H9 (cell line): Measurements from ENCODE around the gene DGUOK. TPM values are rescaled to one million over a fixed set of nuclear protein-coding genes. Genes with fewer than 3 reads are reported as not detected.

ENCODE experiments used
- DNase-seq: peaks from one replicate; pipeline ENCODE4 v3.0.0-alpha.2; 2017
- H2AFZ ChIP-seq: one replicate; pipeline ENCODE4 v1.6.1; 2013; ENCODE audit warnings: mild to moderate bottlenecking, low read length, control low read depth, moderate library complexity
- H2AK5ac ChIP-seq: 2 replicates; pipeline ENCODE4 v1.6.1; 2013; ENCODE audit warnings: low read length, control low read depth, mixed read lengths; ENCODE audit not compliant: insufficient read length
- H2BK120ac ChIP-seq: one replicate; pipeline ENCODE4 v1.6.1; 2013; ENCODE audit warnings: low read depth, mild to moderate bottlenecking, low read length, control low read depth, inconsistent platforms; ENCODE audit not compliant: poor library complexity, severe bottlenecking
- H2BK12ac ChIP-seq: 2 replicates; pipeline ENCODE4 v1.6.1; 2013; ENCODE audit warnings: low read length, control low read depth, mixed read lengths, low read depth; ENCODE audit not compliant: insufficient read length
- H2BK15ac ChIP-seq: 2 replicates; pipeline ENCODE4 v1.6.1; 2013; ENCODE audit warnings: low read depth, low read length, control low read depth
- H2BK20ac ChIP-seq: one replicate; pipeline ENCODE4 v1.6.1; 2013; ENCODE audit warnings: low read depth, mild to moderate bottlenecking, low read length, control low read depth, inconsistent platforms; ENCODE audit not compliant: poor library complexity, severe bottlenecking
- H2BK5ac ChIP-seq: 2 replicates; pipeline ENCODE4 v1.6.1; 2013; ENCODE audit warnings: low read length, control low read depth, mixed read lengths; ENCODE audit not compliant: insufficient read length
- H3K14ac ChIP-seq: 2 replicates; pipeline ENCODE4 v1.6.1; 2013; ENCODE audit warnings: low read length, control low read depth; ENCODE audit not compliant: insufficient read depth
- H3K18ac ChIP-seq: 2 replicates; pipeline ENCODE4 v1.6.1; 2013; ENCODE audit warnings: low read depth, mild to moderate bottlenecking, mixed read lengths, low read length, control low read depth; ENCODE audit not compliant: insufficient read length
- H3K23ac ChIP-seq: 2 replicates; pipeline ENCODE4 v1.6.1; 2013; ENCODE audit warnings: low read length, control low read depth, mixed read lengths, low read depth; ENCODE audit not compliant: insufficient read length
- H3K23me2 ChIP-seq: 2 replicates; pipeline ENCODE4 v1.6.1; 2013; ENCODE audit warnings: low read depth, mild to moderate bottlenecking, mixed read lengths, low read length, control low read depth; ENCODE audit not compliant: insufficient read length, poor library complexity, severe bottlenecking
- H3K27ac ChIP-seq: 2 replicates; pipeline ENCODE4 v1.5.1; 2013; ENCODE audit warnings: low read length, control low read depth, mixed read lengths, low read depth; ENCODE audit not compliant: insufficient read length
- H3K27me3 ChIP-seq: 2 replicates; pipeline ENCODE4 v1.6.1; 2013; ENCODE audit warnings: low read length, control low read depth, inconsistent platforms; ENCODE audit not compliant: insufficient read depth
- H3K4ac ChIP-seq: 2 replicates; pipeline ENCODE4 v1.6.1; 2013; ENCODE audit warnings: low read depth, mild to moderate bottlenecking, control low read depth, inconsistent platforms, low read length, moderate library complexity
- H3K4me1 ChIP-seq: 2 replicates; pipeline ENCODE4 v1.6.1; 2013; ENCODE audit warnings: low read length, control low read depth, inconsistent platforms; ENCODE audit not compliant: insufficient read depth
- H3K4me2 ChIP-seq: 2 replicates; pipeline ENCODE4 v1.6.1; 2013; ENCODE audit warnings: low read length, control low read depth, mixed read lengths; ENCODE audit not compliant: insufficient read length, insufficient read depth
- H3K56ac ChIP-seq: 2 replicates; pipeline ENCODE4 v1.6.1; 2013; ENCODE audit warnings: low read depth, mild to moderate bottlenecking, mixed read lengths, low read length, control low read depth; ENCODE audit not compliant: insufficient read length
- H3K79me1 ChIP-seq: 2 replicates; pipeline ENCODE4 v1.6.1; 2013; ENCODE audit warnings: low read depth, mild to moderate bottlenecking, moderate library complexity, low read length, control low read depth, inconsistent platforms; ENCODE audit not compliant: insufficient read depth, poor library complexity, severe bottlenecking
- H3K79me2 ChIP-seq: 2 replicates; pipeline ENCODE4 v1.6.1; 2013; ENCODE audit warnings: low read length, control low read depth, inconsistent platforms; ENCODE audit not compliant: insufficient read depth
- H3K9ac ChIP-seq: 2 replicates; pipeline ENCODE4 v1.6.1; 2013; ENCODE audit warnings: low read length, control low read depth, mixed read lengths; ENCODE audit not compliant: insufficient read length; ENCODE audit errors: extremely low read depth
- H3K9me3 ChIP-seq: one replicate; pipeline ENCODE4 v1.6.1; 2013; ENCODE audit warnings: low read depth, low read length, inconsistent platforms; ENCODE audit not compliant: control insufficient read depth
- H3T11ph ChIP-seq: one replicate; pipeline ENCODE4 v1.6.1; 2013; ENCODE audit warnings: mild to moderate bottlenecking, low read length, control low read depth, inconsistent platforms
- H4K20me1 ChIP-seq: one replicate; pipeline ENCODE4 v1.6.1; 2013; ENCODE audit not compliant: control insufficient read depth, insufficient read length, insufficient read depth
- H4K5ac ChIP-seq: 2 replicates; pipeline ENCODE4 v1.6.1; 2013; ENCODE audit warnings: low read depth, mild to moderate bottlenecking, mixed read lengths, low read length, control low read depth; ENCODE audit not compliant: insufficient read length
- H4K8ac ChIP-seq: replicated peaks from 2 replicates; pipeline ENCODE4 v1.6.1; 2013; ENCODE audit warnings: low read length, control low read depth, mixed read lengths, low read depth; ENCODE audit not compliant: insufficient read length
- H4K91ac ChIP-seq: 2 replicates; pipeline ENCODE4 v1.6.1; 2013; ENCODE audit warnings: low read depth, mild to moderate bottlenecking, moderate library complexity, mixed read lengths, low read length, control low read depth; ENCODE audit not compliant: insufficient read length
- H3K27ac Mint-ChIP-seq, 3 experiments: 2 replicates in 2 of 3; 3 replicates in 1 of 3; pipeline ENCODE4 v1.8.0; 2020 to 2021; ENCODE audit warnings: mixed read lengths in 3 of 3, mild to moderate bottlenecking in 1 of 3, moderate library complexity in 1 of 3
- H3K27me3 Mint-ChIP-seq: 2 replicates; pipeline ENCODE4 v1.8.0; 2021; ENCODE audit warnings: low read depth, mild to moderate bottlenecking, moderate library complexity, mixed read lengths
- H3K36me3 Mint-ChIP-seq, 3 experiments: 2 replicates in 2 of 3; 3 replicates in 1 of 3; pipeline ENCODE4 v1.8.0; 2020 to 2021; ENCODE audit warnings: low read depth in 3 of 3, mixed read lengths in 3 of 3; ENCODE audit not compliant: insufficient read depth in 1 of 3
- H3K4me1 Mint-ChIP-seq, 2 experiments: 2 replicates each; pipeline ENCODE4 v1.8.0; 2020; ENCODE audit warnings: mixed read lengths in 2 of 2
- H3K4me3 Mint-ChIP-seq, 2 experiments: 2 replicates in 1 of 2; 3 replicates in 1 of 2; pipeline ENCODE4 v1.8.0; 2020 to 2021; ENCODE audit warnings: mild to moderate bottlenecking in 2 of 2, mixed read lengths in 2 of 2, moderate library complexity in 1 of 2
- H3K9me3 Mint-ChIP-seq, 2 experiments: 2 replicates in 1 of 2; 3 replicates in 1 of 2; pipeline ENCODE4 v1.8.0; 2020; ENCODE audit warnings: mild to moderate bottlenecking in 2 of 2, mixed read lengths in 2 of 2, moderate library complexity in 1 of 2
- WGBS: extraction: QIAGEN DNeasy Blood & Tissue Kit; methylation state at CpG from one replicate; pipeline ENCODE4 v1.1.7; 2013; ENCODE audit warnings: missing lambda C conversion rate, low lambda C conversion rate, mixed read lengths; ENCODE audit not compliant: insufficient read length; ENCODE audit errors: extremely low coverage; 5-methylcytosine and 5-hydroxymethylcytosine counted together
- total RNA-seq: library from RNA; stranded (reverse); gene quantifications from 2 replicates; pipeline ENCODE4 v1.2.1, GENCODE V29; 2021
- TF ChIP-seq, protein P1 (sequence below): fragments of 200-600 bp; sonication (generic); conservative IDR thresholded peaks from 3 replicates; pipeline ENCODE4 v1.8.0; 2021; ENCODE audit warnings: antibody characterized with exemption, mild to moderate bottlenecking

DGUOK gene
- total RNA-seq, 1 experiment from 2014 or later: 98.5 TPM

DNA sequence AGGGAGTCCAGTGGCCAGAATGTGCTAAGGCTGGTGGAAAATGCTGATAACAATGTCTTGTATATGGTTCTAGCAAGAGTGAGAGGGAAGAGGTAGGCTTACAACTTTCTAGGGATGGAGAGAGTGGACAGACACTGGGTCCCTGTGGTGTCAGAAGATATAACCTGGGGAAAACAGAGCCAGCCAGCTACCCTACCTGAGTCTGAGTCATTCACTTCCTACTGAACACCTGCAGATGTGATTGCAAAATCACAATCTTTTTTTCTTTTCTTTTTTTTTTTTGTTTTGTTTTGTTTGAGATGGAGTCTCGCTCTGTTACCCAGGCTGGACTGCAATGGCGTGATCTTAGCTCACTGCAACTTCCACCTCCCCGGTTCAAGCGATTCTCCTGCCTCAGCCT is 65.4 kb downstream of the DGUOK start:
- Histone ChIP-seq H3T11ph (no peak overlapping the region), H2BK15ac (no peak overlapping the region), H3K79me1 (peaks cover 4% of the 10 kb centered on the region), H3K9ac (no peak overlapping the region), H4K91ac (no peak overlapping the region), H3K27ac (no peak overlapping the region), H2BK20ac (no peak overlapping the region), H2BK5ac (no peak overlapping the region), H3K56ac (no peak overlapping the region), H4K8ac (no peak overlapping the region), H3K4ac (no peak overlapping the region), H3K23me2 (no peaks in the 10 kb centered on the region), H3K9me3 (no peaks in the 10 kb centered on the region), H3K18ac (no peak overlapping the region), H2AFZ (no peak overlapping the region), H2BK120ac (no peak overlapping the region), H4K20me1 (no peaks in the 10 kb centered on the region), H3K4me2 (no peak overlapping the region), H4K5ac (no peak overlapping the region), H3K23ac (no peak overlapping the region), H3K14ac (no peak overlapping the region), H2BK12ac (no peak overlapping the region), H2AK5ac (no peak overlapping the region), H3K79me2 (peaks cover 14% of the 10 kb centered on the region; the same call in 1 of the 2 replicates), H3K27me3 (no peaks in the 10 kb centered on the region), H3K4me1 (peaks cover 16% of the 10 kb centered on the region; the same call in 1 of the 2 replicates)
- H3K27ac Mint-ChIP-seq: no peak overlapping the region
- peaks cover 3% of the 10 kb centered on the region; the same call in 1 of the 2 replicates for H3K27me3 Mint-ChIP-seq
- H3K4me1 Mint-ChIP-seq: peaks cover 39 to 42% of the 10 kb centered on the region in 2 experiments
- H3K36me3 Mint-ChIP-seq: peaks cover 11 to 38% (median 16%) of the 10 kb centered on the region in 3 experiments
- TF ChIP-seq, protein P1, sequence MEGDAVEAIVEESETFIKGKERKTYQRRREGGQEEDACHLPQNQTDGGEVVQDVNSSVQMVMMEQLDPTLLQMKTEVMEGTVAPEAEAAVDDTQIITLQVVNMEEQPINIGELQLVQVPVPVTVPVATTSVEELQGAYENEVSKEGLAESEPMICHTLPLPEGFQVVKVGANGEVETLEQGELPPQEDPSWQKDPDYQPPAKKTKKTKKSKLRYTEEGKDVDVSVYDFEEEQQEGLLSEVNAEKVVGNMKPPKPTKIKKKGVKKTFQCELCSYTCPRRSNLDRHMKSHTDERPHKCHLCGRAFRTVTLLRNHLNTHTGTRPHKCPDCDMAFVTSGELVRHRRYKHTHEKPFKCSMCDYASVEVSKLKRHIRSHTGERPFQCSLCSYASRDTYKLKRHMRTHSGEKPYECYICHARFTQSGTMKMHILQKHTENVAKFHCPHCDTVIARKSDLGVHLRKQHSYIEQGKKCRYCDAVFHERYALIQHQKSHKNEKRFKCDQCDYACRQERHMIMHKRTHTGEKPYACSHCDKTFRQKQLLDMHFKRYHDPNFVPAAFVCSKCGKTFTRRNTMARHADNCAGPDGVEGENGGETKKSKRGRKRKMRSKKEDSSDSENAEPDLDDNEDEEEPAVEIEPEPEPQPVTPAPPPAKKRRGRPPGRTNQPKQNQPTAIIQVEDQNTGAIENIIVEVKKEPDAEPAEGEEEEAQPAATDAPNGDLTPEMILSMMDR: no peak
- H3K9me3 Mint-ChIP-seq: no peaks in the 10 kb centered on the region
- DNase-seq: no peak
- no CpG with 5 or more reads among the region's 4 CpGs for WGBS
- H3K4me3 Mint-ChIP-seq: no peak overlapping the region
